WTC11 (cell line): ENCODE results near the gene PBRM1. TPM values are rescaled to one million over a fixed set of nuclear protein-coding genes. Genes with fewer than 3 reads are reported as not detected.

ENCODE experiments used
- CREB1 ChIP-seq: sonication (generic); formaldehyde crosslinking; IDR thresholded peaks from 2 replicates; pipeline ENCODE4 v1.8.0; 2023; ENCODE audit warnings: mild to moderate bottlenecking, missing genetic modification reagents
- ELF4 ChIP-seq: sonication (generic); formaldehyde crosslinking; IDR thresholded peaks from 2 replicates; pipeline ENCODE4 v1.8.1; 2022; ENCODE audit warnings: low read depth, mild to moderate bottlenecking, moderate library complexity, missing genetic modification reagents
- GABPB1 ChIP-seq: sonication (generic); formaldehyde crosslinking; IDR thresholded peaks from 2 replicates; pipeline ENCODE4 v1.8.1; 2023; ENCODE audit warnings: mild to moderate bottlenecking, missing genetic modification reagents
- KAT7 ChIP-seq: sonication (generic); formaldehyde crosslinking; IDR thresholded peaks from 2 replicates; pipeline ENCODE4 v1.8.1; 2023; ENCODE audit warnings: missing genetic modification reagents, mild to moderate bottlenecking, borderline replicate concordance
- MYBL2 ChIP-seq: sonication (generic); formaldehyde crosslinking; IDR thresholded peaks from 2 replicates; pipeline ENCODE4 v1.8.1; 2023; ENCODE audit warnings: mild to moderate bottlenecking, moderate library complexity, missing genetic modification reagents
- NFE2L1 ChIP-seq: sonication (generic); formaldehyde crosslinking; IDR thresholded peaks from 2 replicates; pipeline ENCODE4 v1.8.1; 2023; ENCODE audit warnings: missing genetic modification reagents
- NFYB ChIP-seq: sonication (generic); formaldehyde crosslinking; conservative IDR thresholded peaks from 2 replicates; pipeline ENCODE4 v1.8.0; 2022; ENCODE audit warnings: low read depth, missing genetic modification reagents
- NR1H2 ChIP-seq: sonication (generic); formaldehyde crosslinking; IDR thresholded peaks from 2 replicates; pipeline ENCODE4 v1.9.0; 2021; ENCODE audit warnings: mild to moderate bottlenecking, moderate library complexity, missing genetic modification reagents
- RORB ChIP-seq: fragments of 250-450 bp; sonication (Bioruptor Pico); IDR thresholded peaks from 2 replicates; pipeline ENCODE4 v1.9.0; 2021; ENCODE audit warnings: mild to moderate bottlenecking
- SMAD3 ChIP-seq: sonication (generic); formaldehyde crosslinking; IDR thresholded peaks from 2 replicates; pipeline ENCODE4 v1.8.0; 2022; ENCODE audit warnings: missing genetic modification reagents, mild to moderate bottlenecking, borderline replicate concordance
- TCF7 ChIP-seq: sonication (generic); formaldehyde crosslinking; IDR thresholded peaks from 2 replicates; pipeline ENCODE4 v1.8.0; 2022; ENCODE audit warnings: mild to moderate bottlenecking, low read depth, missing genetic modification reagents, moderate library complexity
- TEAD1 ChIP-seq: sonication (generic); formaldehyde crosslinking; IDR thresholded peaks from 2 replicates; pipeline ENCODE4 v1.8.0; 2022; ENCODE audit warnings: mild to moderate bottlenecking, missing genetic modification reagents
- ZBTB21 ChIP-seq: sonication (generic); formaldehyde crosslinking; IDR thresholded peaks from 2 replicates; pipeline ENCODE4 v1.8.1; 2023; ENCODE audit warnings: mild to moderate bottlenecking, missing genetic modification reagents, borderline replicate concordance
- ZNF232 ChIP-seq: sonication (generic); formaldehyde crosslinking; IDR thresholded peaks from 2 replicates; pipeline ENCODE4 v1.8.0; 2022; ENCODE audit warnings: mild to moderate bottlenecking, missing genetic modification reagents
- ZNF416 ChIP-seq: fragments of 250-450 bp; sonication (Bioruptor Pico); IDR thresholded peaks from 2 replicates; pipeline ENCODE4 v1.9.0; 2021; ENCODE audit warnings: mild to moderate bottlenecking, inconsistent platforms
- total RNA-seq: library from RNA; stranded (reverse); gene quantifications from 3 replicates; pipeline ENCODE4 v1.2.3, GENCODE V29; 2021
- TF ChIP-seq, protein P1 (sequence below): sonication (generic); formaldehyde crosslinking; IDR thresholded peaks from 2 replicates; pipeline ENCODE4 v1.8.0; 2023; ENCODE audit warnings: missing genetic modification reagents
- TF ChIP-seq, protein P2 (sequence below): sonication (generic); formaldehyde crosslinking; IDR thresholded peaks from 2 replicates; pipeline ENCODE4 v1.8.1; 2022; ENCODE audit warnings: mild to moderate bottlenecking, missing genetic modification reagents, moderate library complexity, borderline replicate concordance
- TF ChIP-seq, protein P3 (sequence below): sonication (generic); formaldehyde crosslinking; IDR thresholded peaks from 2 replicates; pipeline ENCODE4 v1.8.1; 2022; ENCODE audit warnings: mild to moderate bottlenecking, moderate library complexity, missing genetic modification reagents
- TF ChIP-seq, protein P4 (sequence below): sonication (generic); formaldehyde crosslinking; IDR thresholded peaks from 2 replicates; pipeline ENCODE4 v1.8.0; 2022; ENCODE audit warnings: mild to moderate bottlenecking, missing genetic modification reagents
- TF ChIP-seq, protein P5 (sequence below): fragments of 250-450 bp; sonication (Bioruptor Pico); IDR thresholded peaks from 2 replicates; pipeline ENCODE4 v1.9.0; 2021; ENCODE audit warnings: mild to moderate bottlenecking
- TF ChIP-seq, protein P6 (sequence below): sonication (generic); formaldehyde crosslinking; IDR thresholded peaks from 2 replicates; pipeline ENCODE4 v1.8.1; 2023; ENCODE audit warnings: mild to moderate bottlenecking, missing genetic modification reagents, moderate library complexity
- TF ChIP-seq, protein P7 (sequence below): sonication (generic); formaldehyde crosslinking; conservative IDR thresholded peaks from 2 replicates; pipeline ENCODE4 v1.8.1; 2023; ENCODE audit warnings: mild to moderate bottlenecking, low read depth, missing genetic modification reagents, moderate library complexity
- TF ChIP-seq, protein P8 (sequence below): sonication (generic); formaldehyde crosslinking; IDR thresholded peaks from 2 replicates; pipeline ENCODE4 v1.8.0; 2022; ENCODE audit warnings: mild to moderate bottlenecking, missing genetic modification reagents
- TF ChIP-seq, protein P9 (sequence below): fragments of 250-450 bp; sonication (Bioruptor Pico); IDR thresholded peaks from 2 replicates; pipeline ENCODE4 v1.9.0; 2021; ENCODE audit warnings: mild to moderate bottlenecking
- TF ChIP-seq, protein P10 (sequence below): fragments of 250-450 bp; sonication (Bioruptor Pico); IDR thresholded peaks from 2 replicates; pipeline ENCODE4 v1.9.0; 2021; ENCODE audit warnings: moderate library complexity, mild to moderate bottlenecking, inconsistent platforms, borderline replicate concordance

The PBRM1 gene
- total RNA-seq, 1 experiment from 2014 or later = 48.8 TPM

DNA sequence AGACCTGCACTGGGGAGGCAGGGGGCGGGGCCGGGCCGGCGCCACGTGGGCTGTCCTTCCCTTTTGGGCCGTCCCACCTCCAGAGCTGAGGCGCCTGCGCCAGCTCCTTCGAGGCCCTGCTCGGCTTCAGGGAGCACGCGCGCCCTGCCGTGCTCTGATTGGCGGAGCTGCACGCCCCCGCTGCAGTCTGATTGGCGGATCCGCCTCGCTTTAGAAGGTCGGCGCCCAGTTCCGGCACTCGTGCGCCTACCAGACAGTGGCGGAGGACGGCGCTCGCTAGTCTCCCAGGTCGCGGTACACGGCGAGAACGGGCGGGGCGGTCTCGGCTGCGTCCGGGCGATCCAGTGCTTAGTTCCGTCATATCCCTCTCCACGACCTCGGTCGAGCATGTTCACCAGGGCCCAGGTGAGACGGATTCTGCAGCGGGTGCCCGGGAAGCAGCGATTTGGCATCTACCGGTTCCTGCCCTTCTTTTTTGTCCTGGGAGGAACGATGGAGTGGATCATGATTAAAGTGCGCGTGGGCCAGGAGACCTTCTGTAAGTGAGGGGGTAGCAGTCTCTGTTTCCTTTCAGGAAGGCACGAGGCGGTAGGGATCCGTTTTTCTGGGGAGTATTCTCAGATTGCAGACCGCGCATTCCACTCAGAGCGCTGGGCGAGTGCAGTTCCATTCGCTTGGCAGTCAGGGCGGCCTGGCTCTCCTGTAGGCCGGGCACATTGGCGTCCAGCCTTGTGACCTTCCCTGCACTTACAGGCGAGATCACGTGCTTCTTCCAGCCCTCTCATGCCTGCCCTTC lies 149.1 kb downstream of the PBRM1 start, which contains the start of gene UQCC5 (continued):
- TF ChIP-seq, protein P1, sequence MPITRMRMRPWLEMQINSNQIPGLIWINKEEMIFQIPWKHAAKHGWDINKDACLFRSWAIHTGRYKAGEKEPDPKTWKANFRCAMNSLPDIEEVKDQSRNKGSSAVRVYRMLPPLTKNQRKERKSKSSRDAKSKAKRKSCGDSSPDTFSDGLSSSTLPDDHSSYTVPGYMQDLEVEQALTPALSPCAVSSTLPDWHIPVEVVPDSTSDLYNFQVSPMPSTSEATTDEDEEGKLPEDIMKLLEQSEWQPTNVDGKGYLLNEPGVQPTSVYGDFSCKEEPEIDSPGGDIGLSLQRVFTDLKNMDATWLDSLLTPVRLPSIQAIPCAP (CRISPR knock-in tag) = peak; percentile 91; the same call in 1 of the 2 replicates
- TF ChIP-seq ZNF232 (CRISPR knock-in tag) (peak; percentile 89), RORB (CRISPR knock-in tag) (no peak), NFYB (peak; percentile 98), TEAD1 (CRISPR knock-in tag) (peak; percentile 80; the same call in 1 of the 2 replicates), KAT7 (CRISPR knock-in tag) (0 out of 2 replicates have a peak, but pooled peaks have one; percentile 34), NR1H2 (CRISPR knock-in tag) (no peak), SMAD3 (CRISPR knock-in tag) (peak; percentile 95), ZNF416 (CRISPR knock-in tag) (0 out of 2 replicates have a peak, but pooled peaks have one; percentile 54), ZBTB21 (CRISPR knock-in tag) (peak; percentile 95; the same call in 1 of the 2 replicates), CREB1 (CRISPR knock-in tag) (peak; percentile 90), NFE2L1 (CRISPR knock-in tag) (peak; percentile 88; the same call in 1 of the 2 replicates), GABPB1 (peak; percentile 55), ELF4 (CRISPR knock-in tag) (no peak), MYBL2 (CRISPR knock-in tag) (peak; percentile 88; the same call in 1 of the 2 replicates), TCF7 (CRISPR knock-in tag) (peak; percentile 71; the same call in 1 of the 2 replicates)
- TF ChIP-seq, protein P2, sequence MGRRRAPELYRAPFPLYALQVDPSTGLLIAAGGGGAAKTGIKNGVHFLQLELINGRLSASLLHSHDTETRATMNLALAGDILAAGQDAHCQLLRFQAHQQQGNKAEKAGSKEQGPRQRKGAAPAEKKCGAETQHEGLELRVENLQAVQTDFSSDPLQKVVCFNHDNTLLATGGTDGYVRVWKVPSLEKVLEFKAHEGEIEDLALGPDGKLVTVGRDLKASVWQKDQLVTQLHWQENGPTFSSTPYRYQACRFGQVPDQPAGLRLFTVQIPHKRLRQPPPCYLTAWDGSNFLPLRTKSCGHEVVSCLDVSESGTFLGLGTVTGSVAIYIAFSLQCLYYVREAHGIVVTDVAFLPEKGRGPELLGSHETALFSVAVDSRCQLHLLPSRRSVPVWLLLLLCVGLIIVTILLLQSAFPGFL (CRISPR knock-in tag) = 0 out of 2 replicates have a peak, but pooled peaks have one; percentile 28
- TF ChIP-seq, protein P3, sequence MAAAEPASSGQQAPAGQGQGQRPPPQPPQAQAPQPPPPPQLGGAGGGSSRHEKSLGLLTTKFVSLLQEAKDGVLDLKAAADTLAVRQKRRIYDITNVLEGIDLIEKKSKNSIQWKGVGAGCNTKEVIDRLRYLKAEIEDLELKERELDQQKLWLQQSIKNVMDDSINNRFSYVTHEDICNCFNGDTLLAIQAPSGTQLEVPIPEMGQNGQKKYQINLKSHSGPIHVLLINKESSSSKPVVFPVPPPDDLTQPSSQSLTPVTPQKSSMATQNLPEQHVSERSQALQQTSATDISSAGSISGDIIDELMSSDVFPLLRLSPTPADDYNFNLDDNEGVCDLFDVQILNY (CRISPR knock-in tag) = peak; percentile 62; the same call in 1 of the 2 replicates
- TF ChIP-seq, protein P4, sequence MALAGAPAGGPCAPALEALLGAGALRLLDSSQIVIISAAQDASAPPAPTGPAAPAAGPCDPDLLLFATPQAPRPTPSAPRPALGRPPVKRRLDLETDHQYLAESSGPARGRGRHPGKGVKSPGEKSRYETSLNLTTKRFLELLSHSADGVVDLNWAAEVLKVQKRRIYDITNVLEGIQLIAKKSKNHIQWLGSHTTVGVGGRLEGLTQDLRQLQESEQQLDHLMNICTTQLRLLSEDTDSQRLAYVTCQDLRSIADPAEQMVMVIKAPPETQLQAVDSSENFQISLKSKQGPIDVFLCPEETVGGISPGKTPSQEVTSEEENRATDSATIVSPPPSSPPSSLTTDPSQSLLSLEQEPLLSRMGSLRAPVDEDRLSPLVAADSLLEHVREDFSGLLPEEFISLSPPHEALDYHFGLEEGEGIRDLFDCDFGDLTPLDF (CRISPR knock-in tag) = 0 out of 2 replicates have a peak, but pooled peaks have one; percentile 55
- TF ChIP-seq, protein P5, sequence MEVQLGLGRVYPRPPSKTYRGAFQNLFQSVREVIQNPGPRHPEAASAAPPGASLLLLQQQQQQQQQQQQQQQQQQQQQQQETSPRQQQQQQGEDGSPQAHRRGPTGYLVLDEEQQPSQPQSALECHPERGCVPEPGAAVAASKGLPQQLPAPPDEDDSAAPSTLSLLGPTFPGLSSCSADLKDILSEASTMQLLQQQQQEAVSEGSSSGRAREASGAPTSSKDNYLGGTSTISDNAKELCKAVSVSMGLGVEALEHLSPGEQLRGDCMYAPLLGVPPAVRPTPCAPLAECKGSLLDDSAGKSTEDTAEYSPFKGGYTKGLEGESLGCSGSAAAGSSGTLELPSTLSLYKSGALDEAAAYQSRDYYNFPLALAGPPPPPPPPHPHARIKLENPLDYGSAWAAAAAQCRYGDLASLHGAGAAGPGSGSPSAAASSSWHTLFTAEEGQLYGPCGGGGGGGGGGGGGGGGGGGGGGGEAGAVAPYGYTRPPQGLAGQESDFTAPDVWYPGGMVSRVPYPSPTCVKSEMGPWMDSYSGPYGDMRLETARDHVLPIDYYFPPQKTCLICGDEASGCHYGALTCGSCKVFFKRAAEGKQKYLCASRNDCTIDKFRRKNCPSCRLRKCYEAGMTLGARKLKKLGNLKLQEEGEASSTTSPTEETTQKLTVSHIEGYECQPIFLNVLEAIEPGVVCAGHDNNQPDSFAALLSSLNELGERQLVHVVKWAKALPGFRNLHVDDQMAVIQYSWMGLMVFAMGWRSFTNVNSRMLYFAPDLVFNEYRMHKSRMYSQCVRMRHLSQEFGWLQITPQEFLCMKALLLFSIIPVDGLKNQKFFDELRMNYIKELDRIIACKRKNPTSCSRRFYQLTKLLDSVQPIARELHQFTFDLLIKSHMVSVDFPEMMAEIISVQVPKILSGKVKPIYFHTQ = no peak
- TF ChIP-seq, protein P6, sequence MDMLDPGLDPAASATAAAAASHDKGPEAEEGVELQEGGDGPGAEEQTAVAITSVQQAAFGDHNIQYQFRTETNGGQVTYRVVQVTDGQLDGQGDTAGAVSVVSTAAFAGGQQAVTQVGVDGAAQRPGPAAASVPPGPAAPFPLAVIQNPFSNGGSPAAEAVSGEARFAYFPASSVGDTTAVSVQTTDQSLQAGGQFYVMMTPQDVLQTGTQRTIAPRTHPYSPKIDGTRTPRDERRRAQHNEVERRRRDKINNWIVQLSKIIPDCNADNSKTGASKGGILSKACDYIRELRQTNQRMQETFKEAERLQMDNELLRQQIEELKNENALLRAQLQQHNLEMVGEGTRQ (CRISPR knock-in tag) = peak; percentile 93
- TF ChIP-seq, protein P7, sequence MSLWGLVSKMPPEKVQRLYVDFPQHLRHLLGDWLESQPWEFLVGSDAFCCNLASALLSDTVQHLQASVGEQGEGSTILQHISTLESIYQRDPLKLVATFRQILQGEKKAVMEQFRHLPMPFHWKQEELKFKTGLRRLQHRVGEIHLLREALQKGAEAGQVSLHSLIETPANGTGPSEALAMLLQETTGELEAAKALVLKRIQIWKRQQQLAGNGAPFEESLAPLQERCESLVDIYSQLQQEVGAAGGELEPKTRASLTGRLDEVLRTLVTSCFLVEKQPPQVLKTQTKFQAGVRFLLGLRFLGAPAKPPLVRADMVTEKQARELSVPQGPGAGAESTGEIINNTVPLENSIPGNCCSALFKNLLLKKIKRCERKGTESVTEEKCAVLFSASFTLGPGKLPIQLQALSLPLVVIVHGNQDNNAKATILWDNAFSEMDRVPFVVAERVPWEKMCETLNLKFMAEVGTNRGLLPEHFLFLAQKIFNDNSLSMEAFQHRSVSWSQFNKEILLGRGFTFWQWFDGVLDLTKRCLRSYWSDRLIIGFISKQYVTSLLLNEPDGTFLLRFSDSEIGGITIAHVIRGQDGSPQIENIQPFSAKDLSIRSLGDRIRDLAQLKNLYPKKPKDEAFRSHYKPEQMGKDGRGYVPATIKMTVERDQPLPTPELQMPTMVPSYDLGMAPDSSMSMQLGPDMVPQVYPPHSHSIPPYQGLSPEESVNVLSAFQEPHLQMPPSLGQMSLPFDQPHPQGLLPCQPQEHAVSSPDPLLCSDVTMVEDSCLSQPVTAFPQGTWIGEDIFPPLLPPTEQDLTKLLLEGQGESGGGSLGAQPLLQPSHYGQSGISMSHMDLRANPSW (CRISPR knock-in tag) = 0 out of 2 replicates have a peak, but pooled peaks have one; percentile 51
- TF ChIP-seq, protein P8, sequence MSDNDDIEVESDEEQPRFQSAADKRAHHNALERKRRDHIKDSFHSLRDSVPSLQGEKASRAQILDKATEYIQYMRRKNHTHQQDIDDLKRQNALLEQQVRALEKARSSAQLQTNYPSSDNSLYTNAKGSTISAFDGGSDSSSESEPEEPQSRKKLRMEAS (CRISPR knock-in tag) = peak; percentile 97
- TF ChIP-seq, protein P9, sequence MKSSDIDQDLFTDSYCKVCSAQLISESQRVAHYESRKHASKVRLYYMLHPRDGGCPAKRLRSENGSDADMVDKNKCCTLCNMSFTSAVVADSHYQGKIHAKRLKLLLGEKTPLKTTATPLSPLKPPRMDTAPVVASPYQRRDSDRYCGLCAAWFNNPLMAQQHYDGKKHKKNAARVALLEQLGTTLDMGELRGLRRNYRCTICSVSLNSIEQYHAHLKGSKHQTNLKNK (CRISPR knock-in tag) = 0 out of 2 replicates have a peak, but pooled peaks have one; percentile 10
- TF ChIP-seq, protein P10, sequence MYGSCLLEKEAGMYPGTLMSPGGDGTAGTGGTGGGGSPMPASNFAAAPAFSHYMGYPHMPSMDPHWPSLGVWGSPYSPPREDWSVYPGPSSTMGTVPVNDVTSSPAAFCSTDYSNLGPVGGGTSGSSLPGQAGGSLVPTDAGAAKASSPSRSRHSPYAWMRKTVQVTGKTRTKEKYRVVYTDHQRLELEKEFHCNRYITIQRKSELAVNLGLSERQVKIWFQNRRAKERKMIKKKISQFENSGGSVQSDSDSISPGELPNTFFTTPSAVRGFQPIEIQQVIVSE (CRISPR knock-in tag) = no peak
